ENCODE results near the gene HCAR1. TPM values are rescaled to one million over a fixed set of nuclear protein-coding genes. Genes with fewer than 3 reads are reported as not detected.
A peak's percentile ranks its signal among the peaks of the same experiment; 100 is the strongest.

HCAR1 gene
- polyA plus RNA-seq, 1 donor (not counting 4 experiments of a cell fraction or from before 2014, with no cell fraction given): 0.07 TPM

- peaks cover 21% of the 10 kb centered on the region for H3K79me2 ChIP-seq (ENCODE audit: control insufficient read depth, insufficient read depth, low read length)
- peaks cover 13% of the 10 kb centered on the region for H3K4me1 ChIP-seq (ENCODE audit: control insufficient read depth, extremely low read depth, insufficient read depth, low read length)
- H3K4me2 ChIP-seq (ENCODE audit: control insufficient read depth, extremely low read depth, insufficient read depth, low read depth, low read length): no peak overlapping the region
- H4K20me1 ChIP-seq (ENCODE audit: control insufficient read depth, extremely low read depth, insufficient read depth, low read length): no peaks in the 10 kb centered on the region
- dilution Hi-C loops (cut with MboI; ENCODE audit: extremely low pct_ligation_motif_present, low sequenced_read_pairs): loop anchor here (10.0 kb wide), 1 partner anchor 115 kb away; no protein-coding TSS in a partner anchor
- H3K36me3 ChIP-seq (ENCODE audit: control insufficient read depth in 2 of 2, extremely low read depth in 1 of 2, insufficient read depth in 2 of 2, low read length in 2 of 2): peaks cover 2 to 11% of the 10 kb centered on the region in 2 experiments
- no peak overlapping the region for H3K27ac ChIP-seq (ENCODE audit: control insufficient read depth, insufficient read depth, low read length)
- no peaks in the 10 kb centered on the region for H3K9me3 ChIP-seq (ENCODE audit: control insufficient read depth, low read depth, low read length)
- no peak overlapping the region for H3K4me3 ChIP-seq (ENCODE audit: control insufficient read depth in 2 of 3, extremely low read depth in 1 of 3, insufficient read depth in 2 of 3, low read depth in 1 of 3, low read length in 3 of 3)
- H3K9ac ChIP-seq (ENCODE audit: control insufficient read depth, extremely low read depth, insufficient read depth, low read length): no peak overlapping the region
- DNase-seq (ENCODE audit: low read depth, low spot score) (no peak), FAIRE-seq (no peak)
- no peak overlapping the region for H2AFZ ChIP-seq (ENCODE audit: control insufficient read depth, low read length)
- H3K27me3 ChIP-seq (ENCODE audit: control insufficient read depth, extremely low read depth, insufficient read depth, low read length): no peaks in the 10 kb centered on the region
- TF ChIP-seq EZH2 (IDR thresholded peaks at IDR 0.05; ENCODE audit: low read length): no peak
- TF ChIP-seq CTCF (optimal IDR thresholded peaks at IDR 0.05 in 1 of 3, IDR thresholded peaks at IDR 0.05 in 1 of 3, conservative IDR thresholded peaks at IDR 0.05 in 1 of 3; ENCODE audit: extremely low read depth in 1 of 3, insufficient read depth in 2 of 3, low read length in 3 of 3): no peak
- H3K9me1 ChIP-seq (ENCODE audit: control insufficient read depth, extremely low read depth, insufficient read depth, low read length): peaks cover 2% of the 10 kb centered on the region
These were observed 19.1 kb upstream of the HCAR1 start for GRCh38 chr12:122749569-122750332.

- no peaks in the 10 kb centered on the region for H3K36me3 ChIP-seq (ENCODE audit: control insufficient read depth in 2 of 2, extremely low read depth in 1 of 2, insufficient read depth in 2 of 2, low read length in 2 of 2)
- no peak overlapping the region for H3K4me3 ChIP-seq (ENCODE audit: control insufficient read depth in 2 of 3, extremely low read depth in 1 of 3, insufficient read depth in 2 of 3, low read depth in 1 of 3, low read length in 3 of 3)
- no peaks in the 10 kb centered on the region for H4K20me1 ChIP-seq (ENCODE audit: control insufficient read depth, extremely low read depth, insufficient read depth, low read length)
- no peaks in the 10 kb centered on the region for H3K27me3 ChIP-seq (ENCODE audit: control insufficient read depth, extremely low read depth, insufficient read depth, low read length)
- DNase-seq (ENCODE audit: low read depth, low spot score): no peak
- no peaks in the 10 kb centered on the region for H3K9me1 ChIP-seq (ENCODE audit: control insufficient read depth, extremely low read depth, insufficient read depth, low read length)
- H3K79me2 ChIP-seq (ENCODE audit: control insufficient read depth, insufficient read depth, low read length): no peaks in the 10 kb centered on the region
- H3K9me3 ChIP-seq (ENCODE audit: control insufficient read depth, low read depth, low read length): no peaks in the 10 kb centered on the region
- H2AFZ ChIP-seq (ENCODE audit: control insufficient read depth, low read length): peak overlapping the region; percentile 45
- TF ChIP-seq CTCF (optimal IDR thresholded peaks at IDR 0.05 in 1 of 3, IDR thresholded peaks at IDR 0.05 in 1 of 3, conservative IDR thresholded peaks at IDR 0.05 in 1 of 3; ENCODE audit: extremely low read depth in 1 of 3, insufficient read depth in 2 of 3, low read length in 3 of 3): no peak
- TF ChIP-seq EZH2 (IDR thresholded peaks at IDR 0.05; ENCODE audit: low read length): no peak
- dilution Hi-C loops (cut with MboI; ENCODE audit: extremely low pct_ligation_motif_present, low sequenced_read_pairs): no loop called here
- no peak overlapping the region for H3K4me2 ChIP-seq (ENCODE audit: control insufficient read depth, extremely low read depth, insufficient read depth, low read depth, low read length)
- no peak for FAIRE-seq
- H3K9ac ChIP-seq (ENCODE audit: control insufficient read depth, extremely low read depth, insufficient read depth, low read length): no peak overlapping the region
- peaks cover 7% of the 10 kb centered on the region for H3K4me1 ChIP-seq (ENCODE audit: control insufficient read depth, extremely low read depth, insufficient read depth, low read length)
- no peak overlapping the region for H3K27ac ChIP-seq (ENCODE audit: control insufficient read depth, insufficient read depth, low read length)
These were observed 16.8 kb upstream of the HCAR1 start for GRCh38 chr12:122747224-122748135.
